Activated B cell treated with CpG ODN at 0.5 μM for 24 hours (primary cell): ENCODE results near the gene DNASE1L2. TPM values are rescaled to one million over a fixed set of nuclear protein-coding genes. Genes with fewer than 3 reads are reported as not detected.

Source experiments
- ATAC-seq: fragments of 200-7000 bp; cut with Tn5 transposase; one replicate; pipeline ENCODE4 v1.10.0; 2021; ENCODE audit warnings: low read depth, mild to moderate bottlenecking, moderate library complexity
- CTCF ChIA-PET: fragments of 350-600 bp; sonication (Branson Sonifier 250); formaldehyde crosslinking; loops from one replicate; lab custom pipeline; 2021; ENCODE audit warnings: antibody characterized with exemption; lab: Charles Lee
- POLR2A ChIA-PET: fragments of 350-600 bp; sonication (Branson Sonifier 250); formaldehyde crosslinking; loops from one replicate; lab custom pipeline; 2021; ENCODE audit warnings: antibody characterized with exemption; lab: Charles Lee
- DNase-seq: peaks from one replicate; pipeline ENCODE4 v3.0.0; 2022
- H3K27ac Mint-ChIP-seq: one replicate; pipeline ENCODE4 v1.8.0; 2020; ENCODE audit warnings: mixed read lengths
- H3K27me3 Mint-ChIP-seq: one replicate; pipeline ENCODE4 v1.8.0; 2021; ENCODE audit warnings: mixed read lengths
- H3K36me3 Mint-ChIP-seq: one replicate; pipeline ENCODE4 v1.8.0; 2021; ENCODE audit warnings: low read depth, mixed read lengths
- H3K4me1 Mint-ChIP-seq: one replicate; pipeline ENCODE4 v1.8.0; 2021; ENCODE audit warnings: mixed read lengths
- H3K4me3 Mint-ChIP-seq: one replicate; pipeline ENCODE4 v1.8.0; 2020; ENCODE audit warnings: mild to moderate bottlenecking, mixed read lengths
- H3K9me3 Mint-ChIP-seq: one replicate; pipeline ENCODE4 v1.8.0; 2020; ENCODE audit warnings: mixed read lengths
- intact Hi-C: fragments of 100-400 bp; cut with micrococcal nuclease; formaldehyde crosslinking; loops from one replicate; pipeline ENCODE4 v1.15.1; 2024
- total RNA-seq: library from RNA; stranded (reverse); gene quantifications from 2 replicates; pipeline ENCODE4 v1.2.3, GENCODE V29; 2022
- TF ChIP-seq, protein P1 (sequence below): fragments of 200-600 bp; IDR thresholded peaks from one replicate; pipeline ENCODE4 v1.8.0; 2022; ENCODE audit warnings: antibody characterized with exemption, mild to moderate bottlenecking

The DNASE1L2 gene
- total RNA-seq, 1 donor from 2014 or later, result 1.3 TPM

DNA sequence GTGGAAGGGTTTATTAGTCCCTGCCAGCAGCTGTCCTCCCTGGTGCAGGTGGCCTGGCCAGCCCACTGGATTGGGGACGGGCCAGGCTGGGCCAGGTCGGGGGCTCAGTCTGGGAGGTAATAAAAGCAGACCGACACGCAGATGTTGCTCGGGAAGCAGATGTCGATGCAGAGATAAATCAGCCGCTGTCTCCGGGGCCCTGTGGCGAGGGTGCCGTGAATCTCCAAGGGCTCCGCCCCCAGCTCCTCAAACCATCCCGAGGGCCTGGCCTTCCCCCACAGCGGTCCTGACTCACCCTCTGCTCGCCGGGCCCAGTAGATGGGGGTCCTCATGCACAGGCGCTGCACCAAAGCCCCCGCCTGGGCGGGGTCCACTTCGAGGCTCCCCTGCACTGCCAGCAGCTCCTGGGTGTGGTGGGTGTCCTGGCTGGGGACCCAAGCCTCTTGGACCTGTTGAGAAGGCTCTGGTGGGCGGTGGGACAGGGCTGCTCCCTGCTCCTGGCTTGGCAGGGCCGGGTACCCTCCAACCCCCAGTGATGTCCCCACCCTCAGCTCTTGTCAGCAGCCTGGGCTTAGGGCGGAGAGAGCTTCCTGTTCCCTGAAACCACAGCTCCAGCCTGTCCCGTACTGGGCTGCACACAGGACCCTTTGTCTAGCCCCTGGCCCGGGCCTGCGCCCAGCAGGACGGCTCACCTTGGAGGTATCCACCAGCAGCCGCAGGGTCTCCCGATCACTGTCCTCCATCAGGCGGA, 26.8 kb upstream of the DNASE1L2 start:
- intact Hi-C loops, result loop anchor here (5.0 kb wide), 1 partner anchor 202 kb away; the partner anchor contains the start of gene ZNF598
- no peak overlapping the region for H3K27ac Mint-ChIP-seq
- H3K4me3 Mint-ChIP-seq, result no peak overlapping the region
- H3K27me3 Mint-ChIP-seq, result no peaks in the 10 kb centered on the region
- H3K36me3 Mint-ChIP-seq, result peaks cover 27% of the 10 kb centered on the region
- no peaks in the 10 kb centered on the region for H3K9me3 Mint-ChIP-seq
- DNase-seq, result no peak
- ATAC-seq, result no peak
- POLR2A ChIA-PET, result interaction anchor here (0.6 kb wide), 1 partner anchor 532 kb away, joined by 3 read pairs; no protein-coding TSS in a partner anchor
- H3K4me1 Mint-ChIP-seq, result peaks cover 29% of the 10 kb centered on the region
- TF ChIP-seq, protein P1, sequence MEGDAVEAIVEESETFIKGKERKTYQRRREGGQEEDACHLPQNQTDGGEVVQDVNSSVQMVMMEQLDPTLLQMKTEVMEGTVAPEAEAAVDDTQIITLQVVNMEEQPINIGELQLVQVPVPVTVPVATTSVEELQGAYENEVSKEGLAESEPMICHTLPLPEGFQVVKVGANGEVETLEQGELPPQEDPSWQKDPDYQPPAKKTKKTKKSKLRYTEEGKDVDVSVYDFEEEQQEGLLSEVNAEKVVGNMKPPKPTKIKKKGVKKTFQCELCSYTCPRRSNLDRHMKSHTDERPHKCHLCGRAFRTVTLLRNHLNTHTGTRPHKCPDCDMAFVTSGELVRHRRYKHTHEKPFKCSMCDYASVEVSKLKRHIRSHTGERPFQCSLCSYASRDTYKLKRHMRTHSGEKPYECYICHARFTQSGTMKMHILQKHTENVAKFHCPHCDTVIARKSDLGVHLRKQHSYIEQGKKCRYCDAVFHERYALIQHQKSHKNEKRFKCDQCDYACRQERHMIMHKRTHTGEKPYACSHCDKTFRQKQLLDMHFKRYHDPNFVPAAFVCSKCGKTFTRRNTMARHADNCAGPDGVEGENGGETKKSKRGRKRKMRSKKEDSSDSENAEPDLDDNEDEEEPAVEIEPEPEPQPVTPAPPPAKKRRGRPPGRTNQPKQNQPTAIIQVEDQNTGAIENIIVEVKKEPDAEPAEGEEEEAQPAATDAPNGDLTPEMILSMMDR, result no peak
- CTCF ChIA-PET, result no interaction called here

DNA sequence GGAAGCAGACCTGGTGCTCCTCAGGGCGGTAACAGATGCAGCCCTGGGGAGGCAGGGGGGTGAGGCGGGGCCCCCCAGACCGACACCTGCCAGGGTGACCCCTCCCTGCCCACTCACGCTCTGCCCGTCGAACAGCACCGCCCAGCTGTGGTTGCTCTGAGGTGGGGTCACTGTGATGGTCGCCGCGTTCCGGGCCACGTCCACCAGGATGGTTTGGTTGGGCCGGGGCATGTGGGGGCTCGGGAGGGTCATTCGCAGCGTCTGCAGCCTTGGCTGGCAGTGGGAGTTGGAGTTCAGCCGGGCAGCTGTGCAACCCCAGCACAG, 26.3 kb upstream of the DNASE1L2 start:
- ChIA-PET CTCF (no interaction called here), POLR2A (interaction anchor here (0.6 to 1.4 kb wide), 2 partner anchors 222 to 531 kb away, joined by 3 read pairs; no protein-coding TSS in a partner anchor)
- Mint-ChIP-seq H3K9me3 (no peaks in the 10 kb centered on the region), H3K27ac (no peak overlapping the region), H3K4me3 (no peak overlapping the region), H3K4me1 (peaks cover 26% of the 10 kb centered on the region), H3K36me3 (peaks cover 27% of the 10 kb centered on the region), H3K27me3 (no peaks in the 10 kb centered on the region)
- intact Hi-C loops, result no loop called here
- ATAC-seq, result no peak
- TF ChIP-seq, protein P1, result no peak
- DNase-seq, result no peak

DNA sequence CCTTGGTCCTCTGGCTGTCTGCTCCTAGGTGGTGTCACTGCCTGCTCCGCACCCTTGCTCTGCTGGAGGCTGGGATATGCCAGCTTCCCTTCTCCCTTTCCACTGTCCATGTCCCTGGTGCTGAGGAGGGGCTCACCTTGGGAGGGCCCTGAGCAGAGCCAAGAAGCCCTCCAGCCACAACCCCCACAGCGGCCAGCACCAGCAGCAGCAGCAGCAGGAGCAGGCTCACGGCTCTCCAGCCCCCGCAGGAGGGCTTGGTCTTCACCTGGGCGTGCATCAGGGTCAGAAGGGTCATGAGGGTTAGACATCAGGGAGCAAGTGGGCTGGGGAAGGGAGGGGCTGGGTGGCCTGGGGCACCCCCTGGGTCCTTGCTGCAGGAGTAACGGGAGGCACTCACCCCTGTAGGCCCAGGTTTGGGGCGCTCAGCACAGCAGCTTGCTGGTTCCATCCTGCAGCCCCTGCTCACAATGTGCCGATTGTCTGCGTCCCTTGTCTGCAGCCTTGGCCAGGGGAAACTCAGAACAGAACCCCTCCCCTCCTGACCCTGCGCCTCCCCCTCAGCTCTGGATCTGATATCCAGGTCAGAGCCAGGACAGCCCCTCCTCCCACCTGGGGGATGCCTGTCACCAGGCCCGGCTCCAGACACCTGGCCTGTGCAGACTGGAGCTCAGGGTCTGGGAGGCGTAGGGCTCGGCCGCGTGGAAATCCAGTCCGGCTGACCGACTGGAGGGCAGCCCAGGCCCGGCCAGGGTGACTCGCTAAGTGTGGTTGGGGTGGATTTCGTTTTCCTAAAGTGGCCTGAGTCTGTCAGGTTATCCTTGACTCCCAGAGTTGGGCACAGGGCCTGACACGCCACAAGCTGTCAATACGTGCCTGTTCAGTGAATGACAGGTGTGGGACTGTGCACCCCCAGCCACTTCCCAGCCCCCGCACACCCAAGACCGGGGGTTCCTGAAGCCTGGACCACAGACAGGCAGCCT, 25.6 kb upstream of the DNASE1L2 start, which contains the start of gene BRICD5:
Gene BRICD5, minus strand, starts transcription at position 478 of the 980 bp plus-strand sequence. Its CDS starts 30 bp downstream, at position 448.
- ChIA-PET POLR2A (interaction anchor here (0.7 to 1.4 kb wide), 2 partner anchors 11 to 222 kb away, joined by 3 read pairs; no protein-coding TSS in a partner anchor), CTCF (no interaction called here)
- no peak within 1 kb of the TSS for H3K27ac Mint-ChIP-seq
- intact Hi-C loops, result no loop called here
- H3K9me3 Mint-ChIP-seq, result no peaks in the 10 kb centered on the region
- H3K4me1 Mint-ChIP-seq, result peaks cover 26% of the 10 kb centered on the region
- ATAC-seq, result no peak
- H3K36me3 Mint-ChIP-seq, result peaks cover 27% of the 10 kb centered on the region
- H3K27me3 Mint-ChIP-seq, result no peaks in the 10 kb centered on the region
- H3K4me3 Mint-ChIP-seq, result no peak within 1 kb of the TSS
- TF ChIP-seq, protein P1, result no peak
- DNase-seq, result no peak

DNA sequence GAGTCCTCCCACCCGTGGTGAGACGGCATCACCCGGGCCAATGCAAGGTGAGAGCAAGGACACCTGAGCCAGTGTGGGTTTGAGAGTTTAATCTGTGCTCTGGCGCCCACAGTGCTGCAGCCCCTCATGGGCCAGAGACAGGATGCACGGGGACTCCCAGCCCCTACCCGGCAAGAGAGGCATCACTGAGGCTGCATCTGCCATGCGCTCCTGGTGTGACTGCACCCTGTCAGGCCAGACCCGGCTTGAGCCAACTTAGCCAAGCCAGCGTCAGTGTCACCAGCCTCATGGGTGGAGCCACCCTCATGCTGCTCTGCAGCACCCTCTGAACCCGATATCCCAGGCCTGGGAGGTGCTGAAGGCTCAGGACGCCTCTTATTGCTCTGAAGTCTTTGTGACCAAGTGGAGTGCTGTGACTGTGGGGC, 24.3 kb upstream of the DNASE1L2 start:
- peak overlapping the region; percentile 44 for H3K4me3 Mint-ChIP-seq
- CTCF ChIA-PET, result no interaction called here
- DNase-seq, result no peak
- TF ChIP-seq, protein P1, result no peak
- no peaks in the 10 kb centered on the region for H3K27me3 Mint-ChIP-seq
- H3K27ac Mint-ChIP-seq, result no peak overlapping the region
- intact Hi-C loops, result no loop called here
- peaks cover 23% of the 10 kb centered on the region for H3K36me3 Mint-ChIP-seq
- POLR2A ChIA-PET, result interaction anchor here (0.7 kb wide), 1 partner anchor 13 kb away, joined by 3 read pairs; no protein-coding TSS in a partner anchor
- no peaks in the 10 kb centered on the region for H3K9me3 Mint-ChIP-seq
- peaks cover 18% of the 10 kb centered on the region for H3K4me1 Mint-ChIP-seq
- ATAC-seq, result no peak
